Adipose tissue (tissue), 3 donors: ENCODE measurements around the gene CIAO1. TPM values are rescaled to one million over a fixed set of nuclear protein-coding genes. Genes with fewer than 3 reads are reported as not detected.
"Not testable (repeated sequence)": the region's sequence is repeated elsewhere in the genome, so short reads cannot be mapped to it uniquely, and the experiment has no call there.

Experiments used
- H3K27ac ChIP-seq: one replicate; pipeline ENCODE4 v1.5.1; 2013; ENCODE audit warnings: low read depth, low read length
- WGBS, 3 donors: extraction: QIAGEN DNeasy Blood & Tissue Kit; methylation state at CpG; one replicate each; pipeline ENCODE4 v1.1.7; 2013; 5-methylcytosine and 5-hydroxymethylcytosine counted together
- polyA plus RNA-seq, 3 donors: library from polyadenylated mRNA; stranded (reverse); fragments of 200-250 nt; gene quantifications; one replicate each; pipeline ENCODE4 v1.2.3, GENCODE V29; 2013
- donor health status: healthy with polysubstance abuse.
- donor health status: Bipolar disorder and iron deficiency.
- donor health status: healthy.

The CIAO1 gene
- 10 to 100 TPM; 34.1 to 62.3 (median 35.9) TPM for polyA plus RNA-seq

DNA sequence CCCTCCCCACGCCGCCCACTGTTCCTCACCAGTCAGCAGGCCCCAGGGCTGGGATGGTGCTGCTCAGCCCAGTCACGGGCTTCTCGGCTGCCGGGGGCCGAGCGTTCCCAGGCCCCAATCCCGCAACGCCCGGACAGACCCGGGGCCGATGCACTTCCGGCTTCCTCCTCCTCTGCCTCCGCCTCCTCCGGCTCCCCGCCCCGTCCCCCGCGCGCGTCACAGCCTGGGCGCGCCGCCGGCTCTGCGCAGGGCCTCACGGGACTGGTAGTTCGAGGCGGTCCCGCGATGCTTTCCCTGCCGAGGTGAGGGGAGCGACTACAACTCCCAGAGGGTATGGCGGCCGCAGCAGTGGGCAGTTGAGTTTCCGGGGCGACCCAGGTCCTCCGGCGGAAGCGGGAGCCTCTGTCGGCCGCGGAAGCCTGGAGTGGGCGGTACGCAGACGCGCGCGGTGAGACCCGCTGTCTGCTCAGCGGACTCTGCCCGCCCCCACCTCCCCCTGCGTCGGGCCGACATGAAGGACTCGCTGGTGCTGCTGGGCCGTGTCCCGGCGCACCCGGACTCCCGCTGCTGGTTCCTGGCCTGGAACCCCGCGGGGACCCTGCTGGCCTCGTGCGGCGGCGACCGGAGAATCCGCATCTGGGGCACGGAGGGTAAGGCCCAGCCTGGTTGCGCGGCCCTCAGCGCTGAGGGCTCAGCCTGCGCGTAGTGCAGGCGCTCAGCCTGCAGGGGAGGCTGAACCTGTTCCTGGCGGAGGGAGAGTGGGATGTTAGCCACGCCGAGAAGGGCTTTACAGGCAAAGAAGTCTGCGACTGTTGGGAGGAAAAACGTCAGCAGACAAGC, at the start of gene CIAO1, which contains the start of gene TMEM127:
CIAO1 (plus strand) TSS at position 386 of the 840 bp plus-strand sequence; CDS start at position 512, 126 bp downstream.
TMEM127 (minus strand) TSS at position 158 of the 840 bp plus-strand sequence. CDS start 616 bp downstream, outside the sequence.
- 0% methylated on average over 68 to 81 of the region's 81 CpGs for WGBS, 3 donors
- no peak within 1 kb of the TSS for H3K27ac ChIP-seq

DNA sequence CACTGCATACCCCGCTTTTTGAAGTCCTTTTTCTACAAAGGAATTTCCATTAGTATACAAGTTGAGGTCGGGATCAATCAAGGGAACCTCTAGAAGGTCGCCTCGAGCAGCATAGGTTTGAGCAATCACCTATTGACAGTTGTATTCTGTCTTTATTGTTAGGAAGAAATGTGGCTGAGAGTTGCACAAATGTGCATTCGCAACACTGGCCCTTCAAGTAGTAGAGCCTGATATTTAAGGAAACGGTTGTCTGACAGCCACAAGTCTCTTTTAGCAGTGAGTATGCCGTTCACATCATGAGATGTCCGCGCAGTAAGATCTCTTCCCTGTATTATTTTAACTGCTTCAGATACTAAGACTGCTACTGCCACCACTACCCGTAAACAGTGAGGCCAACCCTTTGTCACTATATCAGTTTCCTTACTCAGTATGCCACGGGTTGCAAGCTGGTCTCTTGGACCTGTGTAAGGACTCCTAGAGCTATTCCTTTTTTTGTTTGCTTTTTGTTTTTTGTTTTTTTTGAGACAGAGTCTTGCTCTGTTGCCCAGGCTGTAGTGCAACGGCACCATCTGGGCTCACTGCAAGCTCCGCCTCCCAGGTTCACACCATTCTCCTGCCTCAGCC, 47.4 kb upstream of the CIAO1 start:
- 64 to 93% (median 74%) methylated on average over 13 of the region's 13 CpGs for WGBS, 3 donors
- H3K27ac ChIP-seq = no peak overlapping the region

DNA sequence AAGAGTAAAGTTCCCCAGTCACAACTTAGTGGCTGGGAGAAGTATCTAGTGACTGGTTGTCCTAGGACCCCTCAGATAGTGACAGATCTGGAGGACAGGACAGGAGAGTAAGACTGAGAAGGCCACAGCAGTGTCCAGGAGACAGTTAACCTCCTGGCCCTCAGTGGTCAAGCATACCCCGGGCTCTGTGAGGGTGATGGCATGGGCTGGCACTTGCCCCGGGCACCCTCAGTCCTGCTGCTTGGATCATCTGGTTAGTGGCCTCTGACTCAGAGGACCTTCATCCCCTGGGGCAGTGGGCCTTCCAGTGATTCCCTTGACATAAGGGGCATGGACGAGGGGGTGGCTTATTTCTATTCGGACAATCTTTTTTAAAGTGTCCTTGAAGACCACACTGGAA, 46.1 kb upstream of the CIAO1 start:
- 63 to 98% (median 95%) methylated on average over 4 of the region's 4 CpGs for WGBS, 3 donors
- H3K27ac ChIP-seq = not testable (repeated sequence)

DNA sequence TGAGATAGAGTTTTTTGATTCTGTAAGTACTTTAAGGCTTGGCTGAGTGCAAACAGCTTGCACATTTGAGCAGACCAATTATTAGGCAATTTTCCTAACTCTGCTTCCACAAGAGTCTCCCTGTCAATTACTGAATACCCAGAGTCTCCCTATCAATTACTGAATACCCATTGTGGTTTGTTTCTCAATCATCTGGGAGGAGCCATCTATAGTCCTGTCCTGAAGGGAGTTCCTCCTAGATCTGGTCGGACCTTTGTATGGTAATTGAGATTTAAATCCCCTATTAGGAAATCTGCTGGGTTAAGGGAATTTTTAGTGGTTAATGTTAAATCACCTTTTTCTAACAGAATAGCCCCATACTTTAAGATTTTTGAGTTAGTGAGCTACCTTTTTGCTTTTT, 44.9 kb upstream of the CIAO1 start:
- H3K27ac ChIP-seq = not testable (repeated sequence)
- WGBS, 3 donors = 43 to 77% (median 67%) methylated on average over 1 of the region's 1 CpG

DNA sequence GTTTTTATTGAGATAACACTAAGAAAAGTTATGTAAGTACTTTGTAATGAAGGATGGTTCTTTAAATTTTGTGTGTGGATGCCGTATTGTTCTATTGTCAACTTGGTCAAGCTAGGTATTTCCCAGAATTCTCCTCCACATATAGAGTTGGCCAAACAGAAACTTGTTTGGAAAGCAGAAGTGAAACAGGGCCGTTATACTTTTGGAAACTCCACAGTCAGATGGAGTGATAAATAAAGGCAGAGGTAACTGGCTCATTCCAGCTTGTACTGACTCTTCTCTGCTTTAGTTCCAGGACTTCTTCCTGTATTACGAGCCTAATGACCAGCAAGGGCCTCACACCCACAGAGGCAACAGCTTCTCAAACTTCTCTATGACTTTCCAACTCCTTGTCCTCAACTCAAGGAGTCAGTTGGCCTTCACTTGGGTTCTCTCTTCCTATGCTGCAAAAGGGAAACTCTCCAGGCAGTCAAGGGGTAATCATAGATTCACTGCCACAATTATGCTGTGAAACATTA, 41.0 kb upstream of the CIAO1 start:
- WGBS, 3 donors = 44 to 73% (median 51%) methylated on average over 3 of the region's 3 CpGs
- no peak overlapping the region for H3K27ac ChIP-seq

DNA sequence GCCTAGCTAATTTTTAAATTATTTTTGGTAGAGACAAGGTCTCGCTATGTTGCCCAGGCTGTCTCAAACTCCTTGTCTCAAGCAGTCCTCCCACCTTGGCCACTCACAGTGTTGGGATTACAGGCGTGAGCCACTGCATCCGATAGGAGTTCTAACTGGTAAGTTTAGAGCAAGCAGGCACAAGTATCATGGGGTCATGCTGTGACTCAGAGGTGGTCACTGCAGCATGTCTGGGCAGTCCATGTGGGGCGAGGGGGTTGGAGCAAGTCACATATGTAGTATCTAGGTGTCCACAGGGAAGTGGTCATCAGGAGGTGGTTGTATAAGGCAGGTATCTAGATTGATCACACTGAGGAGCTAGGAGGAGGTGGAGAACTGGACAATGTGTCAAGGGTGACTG, 34.7 kb upstream of the CIAO1 start:
- 96 to 98% (median 97%) methylated on average over 4 of the region's 4 CpGs for WGBS, 3 donors
- H3K27ac ChIP-seq = no peak overlapping the region

DNA sequence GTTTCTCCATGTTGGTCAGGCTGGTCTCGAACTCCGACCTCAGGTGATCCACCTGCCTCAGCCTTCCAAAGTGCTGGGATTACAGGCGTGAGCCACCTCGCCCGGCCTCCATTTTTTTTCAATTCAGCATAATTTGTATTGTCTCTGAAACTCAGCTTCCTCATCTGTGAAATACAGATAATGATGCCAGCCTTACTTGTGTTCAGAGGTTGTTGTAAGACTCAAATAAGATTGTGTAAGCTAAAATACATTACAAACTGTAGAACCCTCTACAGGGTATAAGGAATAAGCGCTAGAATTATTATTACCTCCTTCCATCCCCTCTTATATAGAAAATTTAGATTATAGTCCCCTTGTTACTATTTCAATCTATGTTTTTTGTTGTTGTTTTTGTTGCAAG, 32.6 kb upstream of the CIAO1 start:
- H3K27ac ChIP-seq = no peak overlapping the region
- 83 to 96% (median 85%) methylated on average over 6 of the region's 6 CpGs for WGBS, 3 donors

DNA sequence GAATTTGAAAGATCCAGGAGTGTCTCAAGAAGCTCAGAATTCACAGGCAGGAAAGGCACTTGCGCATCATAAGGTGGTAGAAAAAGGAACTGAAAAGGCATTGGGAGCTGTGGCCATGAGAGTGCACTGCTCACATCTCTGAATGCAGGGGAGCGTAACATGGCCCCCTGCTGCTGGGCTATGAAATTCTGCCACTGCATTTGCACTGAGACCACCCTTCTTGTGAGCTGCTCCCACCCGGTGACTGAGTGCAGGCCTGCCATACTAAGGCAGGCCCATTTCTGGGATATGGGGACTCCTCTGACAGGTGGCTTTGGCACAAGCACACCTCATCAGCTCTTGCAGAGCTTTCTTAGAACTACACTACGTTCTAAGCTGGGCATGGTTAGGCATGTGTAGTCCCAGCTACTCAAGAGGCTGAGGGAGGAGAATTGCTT, 32.1 kb upstream of the CIAO1 start:
- 78 to 87% (median 79%) methylated on average over 4 of the region's 4 CpGs for WGBS, 3 donors
- no peak overlapping the region for H3K27ac ChIP-seq

DNA sequence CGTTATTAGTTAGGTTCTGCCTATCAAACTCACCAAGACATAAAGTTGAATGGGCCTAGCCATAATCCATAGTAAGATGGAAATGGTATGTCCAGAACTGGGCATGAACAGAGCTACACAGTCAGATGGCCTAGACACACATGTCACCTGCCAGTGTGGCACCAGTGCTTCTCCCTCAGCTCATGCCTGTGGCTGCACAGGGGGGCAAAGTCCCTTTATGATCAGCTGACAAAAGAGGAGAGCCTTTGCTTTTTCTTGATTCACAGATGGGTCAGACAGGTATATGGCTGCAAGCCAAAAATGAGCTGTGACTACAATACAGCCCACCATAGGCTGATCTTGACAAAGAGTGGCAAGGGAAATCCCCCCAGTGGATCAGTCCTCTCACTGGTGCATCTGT, 29.1 kb upstream of the CIAO1 start:
- 93 to 98% (median 93%) methylated on average over 1 of the region's 1 CpG for WGBS, 3 donors
- no peak overlapping the region for H3K27ac ChIP-seq

DNA sequence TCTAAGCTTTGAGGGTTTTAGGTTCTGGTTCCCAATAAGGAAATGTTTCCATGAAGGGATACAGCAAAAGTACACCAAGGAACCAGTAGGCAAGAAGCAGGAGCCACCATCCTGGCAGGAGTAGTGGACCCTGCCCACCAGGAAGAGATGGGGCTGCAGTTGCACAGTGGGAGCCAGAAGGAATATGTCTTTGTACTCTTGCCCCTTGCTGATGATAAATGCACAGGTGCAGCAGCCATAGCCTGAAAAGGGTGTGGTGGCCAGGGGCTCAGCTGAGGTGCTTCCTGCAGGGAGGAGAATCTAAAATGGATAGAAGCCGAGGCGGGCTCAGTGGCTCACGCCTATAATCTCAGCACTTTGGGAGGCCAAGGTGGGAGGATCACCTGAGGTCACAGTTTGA, 27.8 kb upstream of the CIAO1 start:
- no peak overlapping the region for H3K27ac ChIP-seq
- 95 to 100% (median 98%) methylated on average over 3 of the region's 3 CpGs for WGBS, 3 donors

DNA sequence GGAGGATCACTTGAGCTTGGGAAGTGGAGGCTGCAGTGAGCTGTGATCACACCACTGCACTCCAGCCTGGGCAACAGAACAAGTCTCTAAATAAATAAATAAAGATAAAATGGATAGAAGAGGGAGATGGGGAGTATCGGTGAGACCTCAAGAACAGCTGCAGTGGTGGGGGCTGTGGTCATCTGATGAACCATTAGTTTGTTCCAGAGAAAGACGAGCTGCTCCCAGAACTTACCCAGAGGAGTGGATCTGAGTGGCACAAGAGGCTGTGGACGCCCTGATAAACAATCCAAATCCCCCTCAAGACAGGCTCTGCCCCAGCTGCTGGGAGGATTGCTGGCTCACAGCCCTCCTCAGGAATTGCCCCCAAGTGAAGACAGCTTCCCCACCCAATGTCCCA, 26.9 kb upstream of the CIAO1 start:
- H3K27ac ChIP-seq = no peak overlapping the region
- WGBS, 3 donors = 85 to 93% (median 88%) methylated on average over 3 of the region's 3 CpGs

DNA sequence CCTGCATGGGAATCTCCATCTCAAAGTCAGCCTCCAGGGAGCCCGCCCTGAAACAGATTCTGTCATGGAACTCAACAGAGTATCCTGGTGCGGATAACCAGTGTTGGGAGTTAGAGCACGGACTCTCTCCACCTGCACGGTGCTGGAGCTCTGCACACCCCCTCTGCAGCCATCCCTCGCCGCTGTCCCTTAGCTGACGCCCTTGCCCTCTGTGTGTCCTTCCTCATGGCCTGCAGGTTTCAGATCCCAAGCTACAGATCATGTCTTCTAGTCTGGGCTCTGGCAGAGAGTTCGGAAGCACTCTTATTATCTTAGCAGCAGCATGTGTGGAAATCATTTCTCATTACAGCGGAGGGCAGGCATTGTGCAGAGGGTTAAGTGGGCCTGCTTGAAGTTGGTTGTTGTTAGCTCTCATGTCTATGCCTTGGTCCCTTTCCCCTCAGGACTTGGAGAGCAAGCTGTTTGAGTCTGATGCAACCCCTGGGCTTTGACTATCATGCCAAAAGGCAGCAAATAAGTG, 26.2 kb upstream of the CIAO1 start:
- no peak overlapping the region for H3K27ac ChIP-seq
- WGBS, 3 donors = 92 to 93% (median 92%) methylated on average over 9 of the region's 9 CpGs

DNA sequence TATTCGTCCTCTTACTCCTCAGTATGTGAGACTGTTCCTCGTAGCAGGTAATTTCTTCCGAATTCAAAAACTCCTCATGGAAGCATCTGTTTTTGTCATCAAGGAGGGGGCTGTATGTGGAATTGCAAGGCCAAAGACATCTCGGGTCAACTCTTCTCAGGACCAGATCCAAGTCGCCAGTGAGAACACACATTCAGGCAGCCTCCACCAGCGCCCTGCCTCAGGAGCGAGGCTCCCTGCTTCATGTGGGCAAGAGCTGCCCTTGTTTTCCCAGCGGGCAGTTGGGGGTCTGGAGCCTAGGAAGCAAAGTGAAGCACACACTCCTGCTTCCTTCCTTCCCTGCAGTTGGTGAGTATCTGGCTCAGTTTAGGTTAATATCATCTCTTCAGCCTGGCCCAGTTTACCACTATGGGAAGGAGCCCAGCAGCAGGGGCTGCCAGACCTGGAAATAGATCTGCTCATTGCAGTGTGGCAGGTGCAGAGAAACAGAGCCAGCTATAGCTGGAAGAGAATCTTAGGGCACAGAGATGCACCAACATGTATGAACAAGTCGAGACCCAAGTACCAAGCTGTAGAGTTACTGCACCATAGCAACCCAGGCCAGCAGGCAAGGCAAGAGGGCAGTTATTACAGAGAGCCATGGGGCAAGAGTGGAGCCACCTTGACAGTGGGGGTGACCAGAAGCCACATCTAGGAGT, 25.5 kb upstream of the CIAO1 start:
- 86 to 89% (median 89%) methylated on average over 9 of the region's 9 CpGs for WGBS, 3 donors
- H3K27ac ChIP-seq = peak overlapping the region; percentile 9

DNA sequence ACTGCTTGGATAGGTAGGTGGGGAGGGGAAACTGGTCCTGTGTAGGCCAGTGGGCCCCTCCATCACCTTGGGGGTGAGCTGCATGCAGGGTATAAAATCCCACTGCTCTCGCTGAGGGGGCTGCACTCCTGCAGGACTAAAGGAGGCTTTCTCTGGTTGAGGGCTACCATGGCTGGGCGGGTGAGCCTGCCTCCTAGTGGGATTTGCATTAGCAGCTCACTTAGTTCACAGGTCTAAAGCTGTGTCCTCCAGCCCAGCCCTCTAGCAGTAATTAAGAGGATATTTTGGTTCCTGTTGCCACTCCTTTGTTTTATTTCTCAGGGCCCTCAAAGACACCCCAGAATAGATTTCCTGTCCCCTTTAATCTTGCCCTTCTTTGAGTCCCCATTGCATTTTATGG, 24.8 kb upstream of the CIAO1 start:
- 82 to 94% (median 89%) methylated on average over 2 of the region's 2 CpGs for whole genome bisulfite sequencing, 3 donors
- peak overlapping the region; percentile 9 for H3K27ac ChIP-seq

DNA sequence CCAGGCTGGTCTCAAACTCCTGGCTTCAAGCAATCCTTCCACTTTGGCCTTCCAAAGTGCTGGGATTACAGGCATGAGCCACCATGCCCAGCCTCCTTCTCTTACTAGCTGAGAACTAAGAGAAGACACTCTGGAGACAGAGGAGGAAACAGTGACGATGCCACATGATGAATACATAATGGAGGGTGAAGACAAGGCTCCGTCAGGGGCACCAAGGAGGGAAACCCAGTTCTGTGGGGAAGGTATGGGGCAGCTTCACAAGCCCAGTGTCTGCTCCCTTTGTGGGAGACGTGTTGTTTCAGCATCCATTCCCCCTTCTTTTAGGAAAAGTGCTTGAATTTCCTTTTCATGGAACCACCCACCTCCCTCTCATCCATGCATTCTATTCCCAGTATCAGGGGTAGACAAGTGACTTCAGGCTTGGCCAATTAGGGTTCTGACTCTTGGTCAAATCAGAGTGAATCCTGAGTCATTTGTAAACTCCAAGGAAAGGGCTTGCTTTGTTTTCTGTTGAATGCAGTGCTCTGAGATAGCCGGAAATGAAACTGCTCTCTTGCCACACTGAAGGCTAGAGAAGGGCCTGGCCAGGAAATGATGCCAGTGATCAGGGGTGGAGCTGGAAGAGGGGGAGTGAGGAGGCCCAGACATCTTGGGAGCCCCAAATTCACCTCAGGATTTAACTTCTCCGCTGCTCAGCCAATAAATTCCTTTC, 24.0 kb upstream of the CIAO1 start:
- no peak overlapping the region for H3K27ac ChIP-seq
- WGBS, 3 donors = 48 to 74% (median 51%) methylated on average over 5 of the region's 5 CpGs

DNA sequence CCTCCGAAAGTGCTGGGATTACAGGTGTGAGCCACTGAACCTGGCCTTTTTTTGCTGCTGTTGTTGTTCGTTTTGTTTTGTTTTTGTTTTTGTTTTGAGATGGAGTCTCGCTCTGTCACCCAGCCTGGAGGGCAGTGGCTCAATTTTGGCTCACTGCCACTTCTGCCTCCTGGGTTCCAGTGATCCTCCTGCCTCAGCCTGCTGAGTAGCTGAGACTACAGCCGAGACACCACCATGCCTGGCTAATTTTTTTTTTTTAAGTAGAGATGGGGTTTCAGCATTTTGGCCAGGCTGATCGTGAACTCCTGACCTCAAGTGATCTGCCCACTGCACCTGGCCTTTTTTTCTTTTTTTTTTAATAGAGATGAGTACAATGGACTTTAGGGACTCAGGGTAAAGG, 22.2 kb upstream of the CIAO1 start:
- WGBS, 3 donors = 81 to 96% (median 90%) methylated on average over 5 of the region's 5 CpGs

DNA sequence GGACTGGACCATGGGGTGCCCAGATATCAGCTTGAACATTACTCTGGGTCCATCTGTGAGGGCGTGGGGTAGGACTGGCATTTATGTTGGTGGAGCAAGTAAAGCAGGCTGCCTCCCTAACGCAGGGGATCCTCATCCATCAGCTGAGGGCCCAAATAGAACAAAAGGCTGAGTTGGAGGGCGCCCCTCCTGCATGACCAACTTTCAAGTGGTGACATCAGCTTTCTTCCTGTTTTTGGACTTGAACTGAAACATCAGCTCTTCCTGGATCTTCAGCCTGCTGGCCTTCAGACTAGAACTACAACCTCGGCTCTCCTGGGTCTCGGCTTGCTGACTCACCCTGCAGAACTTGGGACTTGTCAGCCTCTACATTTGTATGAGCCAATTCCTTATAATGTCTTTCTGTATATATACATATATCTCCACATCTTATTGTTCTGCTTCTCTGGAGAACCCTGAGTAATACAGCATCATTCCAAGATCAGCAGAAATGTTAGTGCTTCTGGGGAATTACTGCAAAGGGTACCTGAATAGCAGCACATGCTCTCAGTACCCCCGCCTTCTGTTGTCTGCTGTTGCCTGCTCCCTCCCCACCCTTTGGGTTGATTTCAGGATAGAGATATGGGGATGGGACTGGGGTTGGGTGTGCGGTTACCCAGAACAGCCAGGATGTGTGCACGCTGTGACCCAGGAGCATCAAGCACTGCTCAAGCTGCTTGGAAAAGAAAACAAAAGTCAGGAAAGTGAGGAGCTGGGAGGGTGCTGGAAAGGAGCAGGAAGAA, 20.2 kb upstream of the CIAO1 start:
- 74 to 88% (median 74%) methylated on average over 8 of the region's 8 CpGs for WGBS, 3 donors
- no peak overlapping the region for H3K27ac ChIP-seq

More for the DNA sequence above, 22.2 kb upstream of the CIAO1 start:
- H3K27ac ChIP-seq = no peak overlapping the region
